NCI-H2196 (cell line): Measurements from ENCODE around the gene TRAPPC3.

Source experiments
- DNase-seq: peaks from one replicate; lab custom pipeline; 2025; ENCODE audit not compliant: unreplicated experiment; lab: John Stamatoyannopoulos, UW

TRAPPC3 gene

DNA sequence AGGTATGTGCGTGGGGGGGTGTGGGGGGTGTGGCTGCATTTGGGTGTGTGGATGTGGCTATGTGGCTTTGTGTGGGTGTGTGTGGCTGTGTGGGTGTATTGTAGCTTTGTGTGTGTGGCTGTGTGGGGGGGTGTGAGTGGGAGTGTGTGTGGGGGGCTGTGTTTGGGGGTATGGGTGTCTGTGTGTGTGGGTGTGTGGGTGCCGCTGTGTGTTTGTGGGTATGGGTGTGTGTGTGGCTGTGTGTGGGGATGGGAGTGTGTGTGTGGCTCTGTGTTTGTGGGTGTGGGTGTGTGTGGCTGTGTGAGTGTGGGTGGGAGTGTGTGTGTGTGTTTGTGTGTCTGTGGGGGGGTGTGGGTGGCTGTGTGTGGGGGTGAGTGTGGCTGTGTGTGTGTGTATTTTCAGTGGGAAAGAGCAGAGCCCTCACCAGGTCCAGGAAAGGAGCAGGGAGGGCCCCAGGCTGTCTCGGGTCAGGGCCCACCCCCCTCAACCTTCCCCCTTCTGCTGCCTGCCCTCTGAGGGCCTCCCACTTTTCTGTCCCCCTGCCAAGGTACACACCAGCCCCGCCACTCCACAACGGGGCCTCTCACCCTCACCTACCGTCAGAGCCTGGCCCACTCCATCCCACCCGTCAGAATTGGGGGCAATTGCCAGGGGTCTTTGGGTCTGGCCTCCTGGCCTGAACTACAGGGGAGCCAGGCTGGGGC, 22.3 kb downstream of the TRAPPC3 start:
- DNase-seq, result no peak

DNA sequence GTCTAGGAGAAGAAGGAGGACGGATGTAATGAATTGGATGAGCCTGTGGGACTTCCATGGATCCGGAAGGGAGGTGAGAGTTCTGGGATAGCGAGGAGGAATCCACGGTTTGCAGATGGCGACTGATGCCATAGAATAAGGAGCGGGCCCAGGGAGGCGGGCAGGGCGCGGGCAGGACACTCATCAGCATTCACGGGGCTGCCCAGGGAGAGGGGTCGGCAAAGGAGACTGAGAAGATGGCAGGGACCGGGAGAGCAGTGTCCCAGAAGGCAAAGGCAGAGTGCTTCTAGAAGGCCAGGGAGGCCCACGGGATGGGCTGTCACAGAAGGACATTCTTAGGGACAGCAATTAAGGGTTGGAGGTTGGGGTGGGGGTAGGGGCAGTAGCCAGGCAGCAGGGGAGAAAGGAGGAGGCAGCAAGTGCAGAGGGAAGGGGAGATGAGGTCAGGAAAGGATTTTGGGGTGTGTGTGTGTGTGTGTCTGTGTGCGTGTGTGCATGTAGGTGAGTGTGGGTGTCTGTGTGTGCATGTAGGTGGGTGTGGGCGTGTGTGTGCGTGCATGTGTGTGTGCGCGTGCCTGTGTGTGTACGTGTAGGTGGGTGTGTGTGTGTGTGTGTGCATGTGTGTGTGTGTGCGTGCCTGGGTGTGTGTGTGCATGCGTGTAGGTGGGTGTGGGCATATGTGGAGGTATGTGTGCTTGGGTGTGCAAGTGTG, 23.1 kb downstream of the TRAPPC3 start:
- no peak for DNase-seq

DNA sequence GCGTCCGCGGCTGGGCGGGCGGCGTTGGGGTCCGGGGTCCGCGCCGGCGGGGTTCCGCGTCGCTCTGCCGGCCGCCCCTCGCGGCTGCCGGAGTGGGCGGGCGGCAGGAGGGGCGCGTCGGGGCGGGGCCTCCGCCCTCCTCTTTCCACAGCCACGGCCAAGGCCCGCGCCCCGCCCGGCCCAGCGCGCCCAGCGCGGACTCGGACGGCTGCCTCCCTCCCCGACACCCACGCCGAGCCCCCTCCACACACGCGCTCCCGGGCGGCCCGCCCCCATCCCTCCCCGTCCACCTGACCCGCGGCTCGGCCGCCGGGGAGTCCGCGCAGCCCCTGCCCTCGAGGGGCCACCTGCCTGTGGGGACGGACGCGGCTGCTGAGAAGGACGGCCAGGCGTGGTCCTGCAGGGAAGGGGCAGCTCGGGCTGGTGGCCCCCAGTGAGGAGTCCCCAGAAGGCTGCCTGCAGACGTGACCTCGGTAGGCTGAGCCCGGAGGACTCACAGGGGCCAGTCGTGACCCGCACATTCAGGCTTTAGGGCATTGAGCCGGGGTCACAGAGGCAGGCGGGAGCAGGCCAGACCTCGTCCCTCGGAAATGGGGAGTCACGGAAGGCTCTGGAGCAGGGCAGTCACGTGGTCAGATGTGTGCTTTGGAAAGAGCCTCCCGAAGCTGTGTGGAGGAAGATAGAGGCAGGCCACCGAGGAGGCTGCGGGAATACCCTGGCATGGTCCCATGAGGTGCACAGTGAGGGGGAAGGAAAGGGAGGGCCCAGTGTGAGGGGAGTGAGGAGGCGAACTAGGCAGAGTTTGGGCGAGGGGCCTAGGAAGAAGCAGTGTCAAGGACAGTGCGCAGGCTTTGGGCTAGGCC, 23.9 kb downstream of the TRAPPC3 start, which contains the start of gene COL8A2:
COL8A2 (minus strand) TSS at position 94 of the 863 bp plus-strand sequence. CDS start 24,980 bp downstream, outside the sequence.
- no peak for DNase-seq

DNA sequence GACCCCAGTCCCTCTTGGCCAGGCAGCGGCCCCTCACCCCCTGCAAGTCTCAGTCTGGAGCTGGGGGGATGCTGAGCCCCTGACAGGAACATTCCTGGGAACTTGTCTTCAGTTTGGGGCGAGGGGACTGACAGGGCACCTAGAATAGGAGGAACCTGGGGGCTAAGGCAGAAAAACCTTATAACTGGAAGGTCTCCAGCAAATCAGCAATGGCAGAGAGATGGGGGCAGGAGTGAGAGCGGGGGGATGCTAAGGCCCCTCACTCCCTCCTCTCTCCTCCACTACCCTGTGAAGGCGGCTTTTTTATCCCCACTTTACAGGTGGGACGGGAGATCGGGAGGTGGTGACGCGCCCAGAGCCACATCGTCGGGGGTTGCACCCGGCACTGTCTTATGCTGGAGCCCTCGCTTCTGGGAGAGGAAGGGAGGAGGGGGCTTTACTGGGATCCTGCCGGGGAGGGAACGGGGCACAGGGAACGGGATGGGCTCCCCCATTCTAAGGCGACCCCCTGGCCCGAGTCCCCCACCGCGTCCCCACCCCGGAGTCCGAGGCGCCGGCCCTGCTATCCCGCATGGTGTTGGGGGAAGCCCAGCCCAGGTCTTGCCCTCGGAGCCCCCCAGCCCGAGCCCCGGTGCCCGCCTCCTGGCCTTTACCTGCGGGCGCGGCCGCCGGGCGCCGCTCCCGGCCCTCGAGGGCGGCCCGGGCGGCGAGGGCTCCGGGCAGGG, 24.7 kb downstream of the TRAPPC3 start:
- no peak for DNase-seq

DNA sequence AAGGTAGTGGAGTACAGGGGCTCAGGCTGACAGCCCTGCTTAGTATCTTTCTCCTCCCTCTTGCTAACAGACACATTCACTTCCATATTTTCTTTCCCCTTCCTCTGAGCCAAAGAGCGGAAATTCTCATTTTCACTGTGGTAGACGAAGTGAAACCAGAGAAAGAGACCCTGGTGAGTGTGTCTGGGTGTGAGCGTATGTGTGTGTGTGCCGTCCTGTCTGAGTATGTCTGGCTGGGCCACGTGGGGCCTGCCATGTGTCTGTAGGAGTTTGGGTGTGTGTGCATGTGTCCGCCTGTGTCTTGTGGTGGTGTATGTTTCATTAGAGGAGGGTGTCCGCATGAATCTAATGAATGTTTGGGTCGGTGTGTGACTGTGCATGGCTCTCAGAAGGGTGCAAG, 25.9 kb downstream of the TRAPPC3 start:
- DNase-seq, result no peak

DNA sequence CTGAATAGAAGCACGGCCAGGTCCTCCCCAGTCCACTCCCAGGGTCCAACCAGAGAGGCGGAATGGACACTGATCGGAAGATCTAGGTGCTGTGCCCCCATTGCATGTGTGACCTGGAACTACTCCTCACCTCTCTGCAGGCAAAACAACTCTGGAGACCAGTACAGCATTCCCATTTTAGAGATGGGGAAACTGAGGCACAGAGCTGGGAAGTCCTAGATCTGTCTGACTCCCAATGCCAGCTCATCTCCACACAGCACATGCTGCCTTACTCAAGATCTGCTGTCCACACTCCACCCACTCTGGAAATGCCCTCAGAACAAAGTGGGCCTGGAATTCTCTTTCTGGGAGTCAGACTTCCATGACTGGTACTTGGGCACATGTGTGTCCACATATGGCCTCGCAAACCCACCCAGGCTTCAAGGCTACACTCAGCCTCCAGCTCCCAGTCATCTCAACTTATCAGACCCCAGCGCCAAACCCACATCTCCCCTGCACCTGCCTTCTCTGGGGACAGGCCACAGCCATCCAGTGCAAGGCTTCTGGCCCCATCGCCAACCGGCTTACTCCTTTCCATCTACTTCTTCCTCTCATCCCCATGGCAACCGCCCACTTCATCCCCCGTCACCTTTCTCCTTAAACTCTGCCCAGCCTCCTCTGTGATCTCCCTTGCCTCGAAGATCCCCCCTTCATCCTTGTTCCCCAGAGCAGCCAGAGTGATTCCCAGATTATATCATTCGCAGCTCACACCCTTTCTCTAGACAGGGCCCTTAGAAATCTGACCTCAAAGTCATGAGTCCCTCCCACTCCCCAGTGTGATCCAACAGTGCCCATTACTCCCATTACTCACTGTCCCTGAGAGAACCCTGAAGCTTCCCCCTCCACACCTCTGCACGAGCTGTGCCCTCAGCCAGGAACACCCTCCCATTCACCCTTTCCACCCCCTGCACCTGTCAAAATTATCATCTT, 26.9 kb downstream of the TRAPPC3 start:
- no peak for DNase-seq

DNA sequence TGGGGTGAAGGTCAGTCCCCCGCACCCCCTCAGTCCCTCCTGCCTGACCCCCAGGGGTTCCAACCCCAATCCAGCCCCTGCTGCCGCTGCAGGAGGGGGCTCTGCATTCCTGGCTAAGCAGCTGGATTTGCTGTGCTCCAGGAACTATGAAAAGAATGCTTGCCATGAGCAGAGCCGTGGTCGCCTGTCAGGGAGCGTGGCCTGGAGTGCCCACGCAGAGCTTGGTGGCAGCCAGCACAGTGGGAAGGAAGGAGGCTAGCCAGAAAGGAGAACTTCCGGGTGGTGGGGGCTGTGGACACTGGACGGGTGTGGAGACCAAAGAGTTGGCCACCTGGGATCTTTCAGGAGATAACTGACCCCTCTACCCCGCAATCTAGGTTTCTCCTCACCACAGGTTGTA, 29.8 kb downstream of the TRAPPC3 start:
- DNase-seq, result no peak

DNA sequence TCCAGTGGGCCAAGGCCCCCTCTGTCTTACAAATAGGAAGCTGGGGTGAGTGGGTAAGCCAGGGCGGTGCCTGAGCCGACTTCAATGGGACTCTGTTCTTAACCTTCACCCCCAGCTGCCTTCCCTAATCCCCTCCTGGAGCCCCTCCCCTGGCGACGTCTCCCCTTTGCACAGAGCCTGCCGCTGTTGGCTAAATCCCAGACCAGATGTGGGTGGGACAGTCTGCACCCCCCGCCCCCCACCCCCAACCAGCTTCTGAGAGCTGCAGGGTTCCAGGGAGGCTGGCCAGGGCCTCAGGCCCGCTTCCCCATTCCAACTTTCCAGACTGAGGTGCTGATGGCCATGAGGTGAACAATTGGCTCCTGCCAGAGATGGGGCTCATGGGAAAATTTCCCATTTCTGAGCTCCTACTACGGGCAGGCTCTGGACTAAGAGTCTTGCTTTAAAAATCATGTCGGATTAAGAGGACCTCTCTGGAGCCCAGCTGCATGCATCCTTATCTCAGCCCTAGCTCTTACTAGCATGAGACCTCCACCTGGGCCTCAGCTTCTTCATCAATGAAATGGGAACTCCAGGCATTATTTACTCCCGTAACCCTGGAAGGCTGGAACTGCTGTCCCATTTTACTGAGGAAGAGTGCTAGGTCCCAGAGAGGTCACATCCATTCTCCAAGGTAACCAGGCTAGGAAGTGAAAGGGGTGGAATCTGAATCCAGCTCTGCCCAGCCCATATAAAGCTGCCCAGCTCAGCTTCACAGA, 30.7 kb downstream of the TRAPPC3 start:
- DNase-seq, result no peak

DNA sequence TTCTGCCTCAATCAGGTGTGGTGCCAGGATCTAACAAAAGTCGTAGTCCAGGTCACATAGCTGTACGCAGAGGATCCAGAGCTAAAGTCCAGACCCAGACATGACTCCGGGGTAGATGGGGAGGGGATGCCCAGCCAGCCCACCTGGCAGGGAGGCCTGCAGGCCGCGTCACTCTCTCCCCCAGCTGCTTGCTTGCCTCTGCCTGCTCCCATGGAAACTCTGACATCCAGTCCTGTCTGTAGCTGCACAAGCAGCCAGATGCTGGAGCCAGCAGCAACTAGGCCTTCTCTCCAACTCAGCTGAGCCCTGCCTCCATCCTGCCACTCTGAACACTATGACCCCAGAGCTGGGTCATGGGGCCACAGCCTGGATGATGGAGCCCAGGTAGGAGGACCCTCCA, 32.4 kb downstream of the TRAPPC3 start:
- no peak for DNase-seq

DNA sequence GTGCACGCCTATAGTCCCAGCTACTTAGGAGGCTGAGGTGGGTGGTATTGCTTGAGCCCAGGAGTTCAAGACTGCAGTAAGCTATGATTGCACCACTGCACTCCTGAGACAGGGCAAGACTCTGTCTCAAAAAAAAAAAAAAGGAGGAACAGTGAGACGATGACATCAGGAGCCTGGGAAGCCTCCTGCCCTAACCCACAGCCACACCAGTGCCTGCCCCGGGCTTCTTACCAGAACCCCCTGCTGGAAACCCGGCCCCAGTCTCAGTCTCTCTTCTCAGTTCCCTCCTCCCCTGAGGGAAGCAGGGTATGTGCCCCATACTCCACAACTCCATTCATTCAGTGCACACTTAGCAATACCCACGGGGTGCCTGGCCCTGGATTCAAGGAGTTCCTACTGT, 33.4 kb downstream of the TRAPPC3 start:
- no peak for DNase-seq

DNA sequence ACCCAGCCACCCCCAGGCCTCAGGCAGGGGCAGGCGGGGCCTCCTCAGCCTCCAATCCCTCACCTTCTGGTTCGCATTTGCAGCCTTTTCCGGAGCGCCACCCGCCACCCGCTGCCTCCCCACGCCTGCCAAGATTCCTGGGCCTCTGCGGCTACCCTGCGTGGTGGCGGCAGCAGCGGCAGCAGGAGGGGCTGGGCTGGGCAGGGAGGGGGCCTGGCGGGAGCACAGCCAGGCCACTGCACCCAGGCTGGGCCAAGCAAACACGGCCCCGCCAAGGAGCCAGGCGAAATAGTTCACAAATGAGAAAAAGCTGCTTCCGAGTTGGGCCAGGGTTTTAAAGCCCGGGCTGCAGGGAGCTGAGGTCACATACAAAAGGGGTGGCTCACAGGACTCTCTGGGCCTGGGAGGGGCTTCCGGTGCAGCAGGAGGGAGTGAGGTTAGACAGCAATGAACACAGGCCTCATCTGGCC, 34.1 kb downstream of the TRAPPC3 start:
- DNase-seq, result no peak

DNA sequence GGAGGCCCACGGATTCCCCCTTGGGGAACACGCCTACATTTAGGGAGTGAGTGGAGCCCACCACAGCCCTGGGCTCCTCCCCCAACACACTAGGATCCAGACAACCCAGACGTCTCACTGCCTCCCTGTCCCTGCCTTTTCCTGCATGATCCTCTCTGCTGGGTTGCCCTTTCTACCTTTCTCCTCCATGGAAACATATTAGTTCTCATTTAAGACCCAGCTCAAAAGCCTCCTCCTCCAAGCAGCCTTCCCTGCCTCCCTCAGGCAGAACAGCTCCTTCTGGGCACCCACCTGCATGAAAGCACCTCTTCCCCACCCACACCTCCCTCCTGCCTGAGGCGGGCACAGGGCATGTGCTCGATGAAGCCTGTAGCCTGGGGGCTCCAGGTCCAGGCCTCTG, 34.9 kb downstream of the TRAPPC3 start:
- DNase-seq, result no peak

DNA sequence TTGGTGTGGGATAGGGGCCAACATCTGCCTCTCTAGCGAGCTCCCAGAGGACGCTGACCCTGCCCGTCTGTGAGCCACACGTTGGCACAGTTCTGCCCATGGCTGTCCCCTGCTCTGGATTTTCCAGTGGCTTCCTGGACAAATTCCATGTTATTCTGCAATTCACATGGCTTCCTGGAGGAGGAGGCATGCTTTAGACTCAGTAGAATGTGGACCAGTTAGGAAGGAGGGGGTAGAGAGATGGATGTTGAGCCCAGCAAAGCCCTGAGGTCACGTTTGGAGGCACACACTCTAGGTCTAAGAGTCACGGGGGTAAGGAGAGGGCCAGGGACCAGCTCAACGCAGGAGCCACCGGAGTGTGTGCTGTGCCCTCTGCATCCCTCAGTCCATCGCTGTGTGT, 36.5 kb downstream of the TRAPPC3 start:
- DNase-seq, result no peak

DNA sequence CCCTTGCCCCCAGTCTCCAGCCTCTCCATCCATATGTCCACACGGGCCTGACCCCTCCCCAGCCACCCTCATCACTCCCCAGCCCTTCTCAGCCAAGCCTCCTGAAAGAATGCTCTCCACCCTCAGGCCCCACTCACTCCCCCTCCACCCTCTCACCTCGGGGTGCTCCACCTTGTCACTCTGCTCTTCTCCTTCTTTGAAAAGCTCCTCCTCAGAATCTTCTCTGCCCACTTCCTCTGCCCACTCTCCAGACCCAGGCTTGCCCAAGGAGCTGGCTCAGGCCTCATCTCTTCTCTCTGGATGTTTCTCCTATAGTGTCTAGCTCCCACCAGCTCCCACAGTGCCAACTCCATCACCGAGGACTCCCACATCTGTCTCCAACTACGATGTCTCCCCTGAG, 38.1 kb downstream of the TRAPPC3 start:
- no peak for DNase-seq

DNA sequence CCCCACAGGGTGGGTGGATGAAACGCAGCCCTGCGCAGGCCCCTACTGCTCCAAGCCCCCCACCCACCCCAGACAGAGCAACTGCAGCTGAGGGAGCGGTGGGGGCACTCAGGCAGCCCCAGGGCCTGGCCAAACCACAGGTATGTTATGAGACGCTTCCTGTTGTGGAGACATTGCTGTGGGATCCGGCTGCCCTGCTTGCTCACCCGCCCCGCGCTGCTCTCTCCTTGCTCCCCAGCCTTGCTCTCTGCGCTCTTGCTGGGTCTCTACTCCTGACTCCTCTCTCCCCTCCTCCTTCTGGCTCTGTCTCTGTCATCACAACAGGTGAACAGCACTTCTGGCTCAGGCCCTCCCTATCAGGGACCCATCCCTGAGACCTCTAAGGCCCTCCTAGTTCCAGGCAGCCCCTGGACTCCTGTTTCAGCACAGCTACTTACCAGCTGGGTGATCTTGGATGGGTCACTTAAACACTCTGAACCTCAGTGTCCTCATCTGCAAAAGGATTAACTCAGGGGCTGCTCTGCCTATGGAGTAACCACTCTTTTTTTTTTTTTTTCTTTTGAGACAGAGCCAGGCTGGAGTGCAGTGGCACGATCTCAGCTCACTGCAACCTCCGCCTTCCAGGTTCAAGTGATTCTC, 40.1 kb downstream of the TRAPPC3 start:
- DNase-seq, result peak; percentile 13

DNA sequence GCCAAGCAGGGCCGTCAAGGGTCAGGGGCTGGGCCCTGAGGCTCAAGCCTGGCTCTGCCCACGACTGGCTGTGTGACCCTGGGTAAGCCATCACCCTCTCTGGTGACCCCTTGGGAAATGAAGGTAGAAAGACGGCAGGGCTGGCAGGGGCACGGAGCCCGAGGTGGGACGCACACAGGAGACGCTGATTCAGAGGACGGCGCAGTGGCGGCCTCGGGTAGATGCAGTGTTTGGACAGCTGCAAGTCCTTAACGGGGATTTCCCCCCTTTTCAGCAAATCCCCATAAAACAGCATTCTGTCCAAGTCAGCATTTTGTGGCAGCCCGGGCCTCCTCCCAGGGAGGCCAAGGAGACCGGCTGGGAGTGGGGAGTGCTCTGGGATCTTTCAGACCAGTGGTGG, 41.0 kb downstream of the TRAPPC3 start:
- DNase-seq, result no peak

DNA sequence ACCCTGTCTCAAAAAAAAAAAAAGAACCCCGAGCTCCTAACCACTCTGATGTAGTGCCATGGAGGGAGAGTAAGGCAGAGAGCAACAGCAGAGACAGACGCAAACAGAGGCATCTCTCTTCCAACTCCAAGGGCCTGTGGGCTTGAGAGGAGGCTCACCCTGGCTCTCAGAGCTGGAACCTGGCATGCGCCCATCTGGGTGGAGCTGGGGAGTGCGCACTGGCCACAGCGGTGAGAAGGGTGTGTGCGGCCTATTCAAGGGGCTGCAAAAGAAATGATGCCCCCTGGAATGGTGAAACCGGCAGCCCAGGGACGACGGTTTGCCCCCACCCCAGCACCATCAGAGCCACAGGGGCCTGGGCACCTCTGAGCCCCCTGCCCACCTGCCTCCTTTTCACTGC, 41.9 kb downstream of the TRAPPC3 start:
- no peak for DNase-seq

DNA sequence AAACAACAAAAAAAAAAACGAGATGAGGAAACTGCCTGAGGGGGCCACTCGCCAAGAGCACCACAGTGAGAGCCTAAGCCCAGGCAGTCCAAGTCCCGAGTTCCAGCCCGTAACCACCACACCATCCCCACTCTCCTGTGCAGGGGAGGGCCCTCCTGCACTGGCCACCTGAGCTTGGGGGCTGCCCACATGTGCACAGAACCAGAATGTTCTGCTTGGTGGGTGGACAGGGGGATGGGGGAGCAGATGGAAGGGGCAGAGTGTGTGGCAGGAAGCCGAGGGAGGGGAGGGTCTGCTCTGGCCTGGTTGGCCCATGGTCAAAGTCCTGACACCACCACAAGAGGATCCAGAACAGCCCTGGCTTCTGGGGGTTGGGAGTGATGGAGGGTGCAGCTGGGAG, 43.0 kb downstream of the TRAPPC3 start:
- no peak for DNase-seq

DNA sequence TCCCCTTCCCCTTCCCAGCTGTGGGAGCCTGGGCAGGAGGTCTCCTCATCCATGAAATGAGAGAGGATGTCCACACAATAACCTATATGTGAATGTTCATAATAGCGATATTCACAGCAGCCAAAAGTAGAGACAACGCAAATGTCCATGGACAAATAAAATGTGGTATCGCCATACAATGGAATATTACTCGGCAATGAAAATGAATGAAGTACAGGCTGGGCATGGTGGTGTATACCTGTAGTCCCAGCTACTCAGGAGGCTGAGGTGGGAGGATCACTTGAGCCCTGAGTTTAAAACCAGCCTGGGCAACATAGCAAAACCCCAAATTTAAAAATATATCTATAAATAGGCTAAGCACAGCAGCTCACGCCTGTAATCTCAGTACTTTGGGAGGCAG, 47.7 kb downstream of the TRAPPC3 start:
- no peak for DNase-seq
